H7 (cell line): ENCODE data around the gene APAF1. TPM values are rescaled to one million over a fixed set of nuclear protein-coding genes. Genes with fewer than 3 reads are reported as not detected.
"Not testable (repeated sequence)": the region's sequence is repeated elsewhere in the genome, so short reads cannot be mapped to it uniquely, and the experiment has no call there.

Experiments
- DNase-seq: peaks from one replicate; pipeline ENCODE4 v3.0.0; 2012
- H3K27me3 ChIP-seq: 2 replicates; pipeline ENCODE4 v1.6.0; 2011; ENCODE audit warnings: mild to moderate bottlenecking, low read length; ENCODE audit not compliant: control insufficient read depth, insufficient read depth
- H3K36me3 ChIP-seq: replicated peaks from 2 replicates; pipeline ENCODE4 v1.5.1; 2011; ENCODE audit warnings: low read length; ENCODE audit not compliant: control insufficient read depth, insufficient read depth
- H3K4me3 ChIP-seq: 2 replicates; pipeline ENCODE4 v1.5.1; 2011; ENCODE audit warnings: low read depth, mild to moderate bottlenecking, control low read depth, low read length, moderate library complexity; ENCODE audit not compliant: insufficient read depth
- total RNA-seq: library from RNA; depleted of rRNA; stranded (reverse); fragments of >200 nt; shearing (Covaris generic); gene quantifications from 2 replicates; pipeline ENCODE4 v1.2.3, GENCODE V29; 2014

Gene APAF1
- total RNA-seq, 1 experiment from 2014 or later: 15.5 TPM

DNA sequence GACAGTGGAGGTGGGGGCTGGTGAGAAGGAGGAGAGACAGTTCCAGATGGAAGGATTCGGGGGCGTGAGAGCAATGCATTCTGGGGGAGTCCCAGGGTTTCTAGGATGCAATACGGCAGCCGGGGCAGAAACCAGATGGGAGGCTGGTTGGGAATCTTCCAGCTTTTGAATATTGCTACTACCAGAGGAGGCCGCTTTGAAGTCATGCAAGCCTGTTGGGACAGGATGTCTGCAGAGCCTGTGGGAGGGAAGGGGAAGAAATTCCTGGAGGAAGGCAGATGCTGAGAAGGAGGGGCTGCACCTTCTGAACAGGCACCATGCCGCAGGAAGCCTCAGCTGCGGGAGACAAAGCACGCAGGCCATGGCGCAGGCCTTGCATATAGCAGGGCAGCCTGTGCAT is 105.4 kb downstream of the APAF1 start:
- no peak for DNase-seq
- H3K36me3 ChIP-seq: no peaks in the 10 kb centered on the region
- H3K27me3 ChIP-seq: peaks cover 1% of the 10 kb centered on the region; the same call in 1 of the 2 replicates
- no peak overlapping the region for H3K4me3 ChIP-seq

DNA sequence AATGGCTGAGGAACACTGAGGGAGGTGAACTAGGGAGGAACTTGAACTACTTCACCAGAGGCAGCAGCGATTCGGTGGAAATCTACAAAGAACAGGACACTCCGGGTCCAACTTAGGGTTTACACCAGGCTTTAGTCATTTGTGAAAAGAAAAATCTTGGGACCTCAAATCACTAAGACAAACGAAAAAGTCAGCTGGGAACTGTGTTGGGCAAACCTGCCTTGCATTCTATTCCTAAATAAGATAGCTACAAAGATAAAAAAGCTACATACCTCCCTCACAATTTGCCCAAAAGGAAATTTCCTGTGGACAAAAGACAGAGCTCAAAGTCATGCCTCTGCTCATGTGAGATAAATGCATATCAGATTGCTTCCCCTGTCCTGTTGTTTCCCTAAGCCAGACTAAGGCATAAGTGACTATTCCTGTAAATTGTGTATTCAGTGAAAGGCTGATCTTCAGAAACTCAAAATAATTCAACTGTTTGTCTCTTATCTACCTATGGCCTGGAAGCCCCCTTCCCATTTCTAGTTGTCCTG is 106.6 kb downstream of the APAF1 start:
- H3K36me3 ChIP-seq: no peaks in the 10 kb centered on the region
- no peak for DNase-seq
- no peaks in the 10 kb centered on the region for H3K27me3 ChIP-seq
- no peak overlapping the region for H3K4me3 ChIP-seq

GRCh38 chr12:98752726-98753125 is 107.6 kb downstream of the APAF1 start:
- Histone ChIP-seq H3K27me3 (no peaks in the 10 kb centered on the region), H3K4me3 (no peak overlapping the region), H3K36me3 (no peaks in the 10 kb centered on the region)
- DNase-seq: no peak

DNA sequence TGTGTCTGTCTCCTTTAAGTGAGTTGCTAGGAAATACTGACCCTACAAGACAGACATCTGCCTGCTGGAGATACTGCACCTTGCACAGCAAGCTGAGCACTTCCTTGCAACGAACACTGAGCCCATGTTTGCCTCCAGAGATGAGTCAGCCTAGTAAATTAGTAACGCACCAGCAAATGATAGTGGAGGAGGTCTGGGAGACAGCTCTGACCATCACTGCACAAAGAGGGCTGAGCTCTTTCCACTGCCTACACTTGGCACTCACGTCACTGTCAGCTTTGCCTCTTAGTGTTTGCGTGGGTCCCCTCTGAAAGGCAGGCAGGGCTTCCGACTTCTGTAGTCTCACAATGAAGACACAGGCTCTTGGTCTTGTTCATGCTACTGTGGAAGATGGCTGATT is 109.0 kb downstream of the APAF1 start:
- no peak for DNase-seq
- no peaks in the 10 kb centered on the region for H3K36me3 ChIP-seq
- no peak overlapping the region for H3K4me3 ChIP-seq
- no peaks in the 10 kb centered on the region for H3K27me3 ChIP-seq

DNA sequence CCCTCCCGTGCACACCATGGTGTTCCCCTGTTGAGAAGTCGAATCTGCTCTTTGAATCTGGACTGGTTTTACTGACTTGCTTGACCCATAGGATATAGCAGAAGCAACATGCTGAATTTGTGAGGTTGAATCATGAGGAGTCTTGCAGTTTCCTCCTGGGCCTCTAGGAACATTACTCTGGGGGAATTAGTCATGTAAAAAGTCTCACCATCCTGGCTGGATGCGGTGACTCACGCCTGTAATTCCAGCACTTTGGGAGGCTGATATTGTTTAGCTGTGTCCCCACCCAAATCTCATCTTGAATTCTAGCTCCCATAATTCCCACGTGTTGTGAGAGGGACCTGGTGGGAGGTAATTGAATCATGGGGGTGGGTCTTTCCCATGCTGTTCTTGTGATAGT is 110.8 kb downstream of the APAF1 start:
- H3K4me3 ChIP-seq, H3K36me3 ChIP-seq, H3K27me3 ChIP-seq, DNase-seq: not testable (repeated sequence)

DNA sequence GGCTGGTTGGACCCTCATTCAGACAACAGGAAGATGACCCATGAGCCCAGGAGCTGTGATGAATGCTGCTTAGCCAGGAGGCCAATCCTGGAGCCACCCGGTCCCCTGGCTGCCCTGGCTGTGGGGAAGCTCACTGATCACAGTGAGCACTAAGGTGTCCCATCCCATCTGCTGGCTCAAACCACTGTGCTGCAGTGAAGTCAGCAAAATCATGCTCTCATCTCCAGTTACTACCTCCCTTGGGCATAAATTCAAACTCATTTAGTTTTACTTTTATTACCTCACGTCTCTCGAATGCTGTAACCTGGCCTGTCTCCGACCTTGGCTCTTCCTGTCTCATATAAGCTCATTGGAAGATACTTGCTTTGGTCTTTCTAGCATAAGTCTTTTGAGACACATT is 112.4 kb downstream of the APAF1 start:
- Histone ChIP-seq H3K27me3 (no peaks in the 10 kb centered on the region), H3K36me3 (no peaks in the 10 kb centered on the region), H3K4me3 (no peak overlapping the region)
- no peak for DNase-seq

- DNase-seq: no peak
- Histone ChIP-seq H3K4me3 (no peak overlapping the region), H3K27me3 (no peaks in the 10 kb centered on the region), H3K36me3 (no peaks in the 10 kb centered on the region)
Measured at GRCh38 chr12:98758331-98758730, 113.2 kb downstream of the APAF1 start.

DNA sequence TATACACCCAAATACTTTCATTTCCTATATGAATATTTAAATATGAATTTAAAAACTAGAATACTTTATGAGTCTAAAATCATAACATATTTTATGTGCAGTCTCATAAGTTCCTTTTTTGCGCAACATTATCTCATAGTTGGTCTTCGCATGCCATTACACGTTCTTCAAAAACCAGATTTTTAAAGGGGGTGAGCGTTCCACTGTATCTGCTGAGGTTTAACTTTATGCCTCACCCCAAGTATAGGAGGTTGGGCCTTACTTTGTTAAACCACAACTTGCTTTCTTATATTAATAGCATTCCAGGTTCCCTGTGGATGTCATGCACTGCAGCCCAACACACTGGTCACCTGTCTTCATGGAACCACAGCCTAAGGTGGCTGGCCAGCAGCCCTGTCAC is 118.6 kb downstream of the APAF1 start:
- H3K36me3 ChIP-seq: no peaks in the 10 kb centered on the region
- no peak overlapping the region for H3K4me3 ChIP-seq
- DNase-seq: no peak
- H3K27me3 ChIP-seq: no peaks in the 10 kb centered on the region

DNA sequence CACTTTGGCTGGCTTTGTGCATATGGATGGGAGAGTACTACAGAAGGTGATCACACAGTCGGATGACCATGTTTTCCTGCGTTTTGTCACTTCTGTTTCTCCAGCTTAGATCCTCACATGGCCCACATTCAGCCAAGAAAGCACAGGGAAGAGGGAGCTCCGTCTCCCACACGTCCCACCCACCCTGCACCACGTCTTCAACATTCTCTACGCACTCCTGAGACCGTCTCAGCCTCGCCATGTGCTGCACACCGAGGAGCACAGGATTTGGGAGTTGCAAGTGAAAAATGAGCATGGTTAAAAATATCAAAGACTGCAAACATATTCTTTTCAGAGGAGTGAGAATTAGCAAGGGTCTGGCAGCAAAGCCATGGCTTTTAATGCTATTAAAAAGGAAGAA is 122.2 kb downstream of the APAF1 start:
- H3K27me3 ChIP-seq: no peaks in the 10 kb centered on the region
- H3K36me3 ChIP-seq: no peaks in the 10 kb centered on the region
- DNase-seq: no peak
- no peak overlapping the region for H3K4me3 ChIP-seq

- Histone ChIP-seq H3K27me3 (no peaks in the 10 kb centered on the region), H3K4me3 (no peak overlapping the region), H3K36me3 (no peaks in the 10 kb centered on the region)
- DNase-seq: no peak
Measured at GRCh38 chr12:98769068-98769467, 124.0 kb downstream of the APAF1 start.

GRCh38 chr12:98770230-98770629 is 125.1 kb downstream of the APAF1 start:
- H3K27me3 ChIP-seq: no peaks in the 10 kb centered on the region
- no peak overlapping the region for H3K4me3 ChIP-seq
- H3K36me3 ChIP-seq: no peaks in the 10 kb centered on the region
- DNase-seq: no peak

- Histone ChIP-seq H3K27me3 (no peaks in the 10 kb centered on the region), H3K4me3 (no peak overlapping the region), H3K36me3 (no peaks in the 10 kb centered on the region)
- no peak for DNase-seq
Measured at GRCh38 chr12:98771811-98772752, 127.0 kb downstream of the APAF1 start.

GRCh38 chr12:98772818-98773217 is 127.7 kb downstream of the APAF1 start:
- no peak for DNase-seq
- Histone ChIP-seq H3K36me3 (no peaks in the 10 kb centered on the region), H3K4me3 (no peak overlapping the region), H3K27me3 (no peaks in the 10 kb centered on the region)

DNA sequence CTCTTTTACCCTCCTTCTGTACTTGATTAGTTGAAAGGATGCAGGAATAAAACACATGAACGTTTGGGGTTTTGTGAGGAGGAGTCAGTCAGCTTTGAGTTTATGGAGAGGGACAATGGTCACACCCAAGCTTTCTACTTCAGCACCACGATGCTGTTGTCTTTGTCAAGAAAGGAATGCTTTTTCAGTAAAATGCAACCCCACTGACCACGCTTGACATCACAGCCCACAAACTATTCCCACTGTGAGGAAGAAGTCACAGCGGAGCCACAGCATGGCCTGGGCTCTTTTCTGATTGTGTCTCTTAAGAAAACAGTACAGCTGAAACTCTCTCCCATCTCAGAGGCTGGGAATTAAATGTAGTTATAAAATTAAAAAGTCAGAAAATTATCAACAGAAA is 135.2 kb downstream of the APAF1 start:
- H3K27me3 ChIP-seq: no peaks in the 10 kb centered on the region

DNA sequence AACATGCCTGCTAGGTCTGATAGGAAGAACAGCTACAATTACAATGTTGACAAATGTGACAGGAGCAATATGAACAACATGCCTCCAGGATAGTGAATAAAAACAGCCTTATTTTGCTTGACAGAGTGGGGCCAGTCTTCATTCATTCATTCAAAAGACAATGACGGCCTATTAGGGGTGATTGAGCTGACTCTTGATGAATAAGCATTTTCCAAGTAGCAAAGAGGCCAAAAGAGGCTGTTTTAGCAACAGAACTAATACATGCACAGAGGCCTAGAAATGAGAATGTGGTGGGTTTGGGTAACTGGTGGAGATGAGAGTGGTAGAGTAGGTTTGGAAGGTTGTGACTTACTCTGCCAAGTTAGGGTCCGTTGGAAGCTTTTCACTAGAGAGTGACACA is 138.3 kb downstream of the APAF1 start:
- H3K36me3 ChIP-seq: no peaks in the 10 kb centered on the region
- no peaks in the 10 kb centered on the region for H3K27me3 ChIP-seq
- no peak for DNase-seq
- H3K4me3 ChIP-seq: no peak overlapping the region

More for the DNA sequence above, 135.2 kb downstream of the APAF1 start:
- Histone ChIP-seq H3K4me3 (no peak overlapping the region), H3K36me3 (no peaks in the 10 kb centered on the region)
- no peak for DNase-seq
